ENCODE measurements around the gene AP1M2.

Gene AP1M2

DNA sequence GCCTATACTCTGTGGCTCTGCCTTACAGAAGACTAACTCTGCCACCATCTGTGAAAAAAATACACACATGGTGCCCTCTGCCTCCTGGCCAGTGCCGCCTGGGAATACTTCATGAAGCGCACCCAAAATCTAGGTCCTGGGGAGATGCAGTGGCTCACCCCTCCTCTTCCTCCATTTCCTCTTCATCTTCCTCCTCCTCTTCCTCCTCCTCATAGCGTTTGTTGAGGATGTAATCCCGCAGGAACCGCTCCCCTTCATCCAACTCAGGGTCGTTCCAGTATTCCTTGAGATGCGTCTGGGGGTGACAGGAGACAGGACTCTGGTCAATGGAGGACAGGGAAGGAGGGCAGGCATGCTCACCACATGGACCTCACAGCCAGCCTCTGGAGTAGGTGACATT, 27.0 kb downstream of the AP1M2 start:
- TF ChIP-seq, protein P1, sequence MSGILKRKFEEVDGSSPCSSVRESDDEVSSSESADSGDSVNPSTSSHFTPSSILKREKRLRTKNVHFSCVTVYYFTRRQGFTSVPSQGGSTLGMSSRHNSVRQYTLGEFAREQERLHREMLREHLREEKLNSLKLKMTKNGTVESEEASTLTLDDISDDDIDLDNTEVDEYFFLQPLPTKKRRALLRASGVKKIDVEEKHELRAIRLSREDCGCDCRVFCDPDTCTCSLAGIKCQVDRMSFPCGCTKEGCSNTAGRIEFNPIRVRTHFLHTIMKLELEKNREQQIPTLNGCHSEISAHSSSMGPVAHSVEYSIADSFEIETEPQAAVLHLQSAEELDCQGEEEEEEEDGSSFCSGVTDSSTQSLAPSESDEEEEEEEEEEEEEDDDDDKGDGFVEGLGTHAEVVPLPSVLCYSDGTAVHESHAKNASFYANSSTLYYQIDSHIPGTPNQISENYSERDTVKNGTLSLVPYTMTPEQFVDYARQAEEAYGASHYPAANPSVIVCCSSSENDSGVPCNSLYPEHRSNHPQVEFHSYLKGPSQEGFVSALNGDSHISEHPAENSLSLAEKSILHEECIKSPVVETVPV (CRISPR knock-in tag; IDR thresholded peaks at IDR 0.05) = no peak
- TF ChIP-seq, protein P2, sequence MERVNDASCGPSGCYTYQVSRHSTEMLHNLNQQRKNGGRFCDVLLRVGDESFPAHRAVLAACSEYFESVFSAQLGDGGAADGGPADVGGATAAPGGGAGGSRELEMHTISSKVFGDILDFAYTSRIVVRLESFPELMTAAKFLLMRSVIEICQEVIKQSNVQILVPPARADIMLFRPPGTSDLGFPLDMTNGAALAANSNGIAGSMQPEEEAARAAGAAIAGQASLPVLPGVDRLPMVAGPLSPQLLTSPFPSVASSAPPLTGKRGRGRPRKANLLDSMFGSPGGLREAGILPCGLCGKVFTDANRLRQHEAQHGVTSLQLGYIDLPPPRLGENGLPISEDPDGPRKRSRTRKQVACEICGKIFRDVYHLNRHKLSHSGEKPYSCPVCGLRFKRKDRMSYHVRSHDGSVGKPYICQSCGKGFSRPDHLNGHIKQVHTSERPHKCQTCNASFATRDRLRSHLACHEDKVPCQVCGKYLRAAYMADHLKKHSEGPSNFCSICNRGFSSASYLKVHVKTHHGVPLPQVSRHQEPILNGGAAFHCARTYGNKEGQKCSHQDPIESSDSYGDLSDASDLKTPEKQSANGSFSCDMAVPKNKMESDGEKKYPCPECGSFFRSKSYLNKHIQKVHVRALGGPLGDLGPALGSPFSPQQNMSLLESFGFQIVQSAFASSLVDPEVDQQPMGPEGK (CRISPR knock-in tag; IDR thresholded peaks at IDR 0.05; ENCODE audit: borderline replicate concordance) = no peak
- no peak for ATAC-seq

DNA sequence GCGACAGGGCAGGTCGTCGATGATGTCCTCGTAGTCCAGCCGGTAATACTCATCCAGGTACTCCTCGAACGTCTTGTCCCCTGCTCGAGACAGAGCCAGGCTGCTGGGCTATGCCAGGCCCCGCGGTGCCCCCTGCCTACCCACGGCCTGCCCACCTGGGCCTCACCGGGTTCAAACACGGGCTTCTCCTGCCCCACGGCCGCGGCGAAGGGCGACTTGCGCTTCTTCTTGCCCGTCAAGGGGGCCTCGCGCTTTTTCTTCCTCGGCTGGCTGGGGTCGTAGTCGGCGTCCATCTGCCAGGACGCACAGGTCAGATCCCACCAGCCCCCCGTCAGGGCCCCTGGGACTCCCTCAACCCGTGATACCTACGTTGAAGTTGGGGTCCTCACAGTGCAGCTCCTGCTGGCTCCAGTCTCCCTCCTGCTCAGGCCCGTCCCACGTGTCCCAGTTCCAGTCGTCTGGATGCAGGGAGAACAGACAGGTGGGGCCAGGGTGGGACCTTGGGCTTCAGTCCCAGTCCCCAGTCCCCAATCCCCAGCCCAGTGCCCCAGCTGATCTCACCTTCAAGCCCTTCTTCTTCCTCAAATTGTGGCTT, 29.4 kb downstream of the AP1M2 start:
- ATAC-seq = no peak
- TF ChIP-seq ZFP30 (CRISPR knock-in tag; IDR thresholded peaks at IDR 0.05) = no peak

DNA sequence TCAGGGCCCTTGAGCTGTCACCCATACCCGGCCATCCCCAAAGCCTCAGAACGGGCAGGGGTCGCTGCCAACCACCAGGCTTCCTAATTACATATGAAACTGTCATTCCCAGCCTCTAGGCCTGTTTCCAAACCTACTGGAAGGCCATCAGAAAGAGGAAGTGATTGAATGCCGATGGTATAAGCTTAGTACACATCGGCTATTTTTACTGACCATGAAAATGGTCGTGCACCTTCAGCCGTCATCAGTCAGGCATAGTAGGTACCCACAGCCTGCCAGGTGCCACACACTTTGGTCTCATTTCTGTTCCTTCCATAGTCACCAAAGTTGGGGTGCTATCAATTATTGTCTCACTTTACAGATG, 31.5 kb downstream of the AP1M2 start:
- no peak for ATAC-seq
- TF ChIP-seq ARNTL (CRISPR knock-in tag; IDR thresholded peaks at IDR 0.05; ENCODE audit: borderline replicate concordance, low read depth) = no peak
- no peak for TF ChIP-seq TOX (CRISPR knock-in tag; IDR thresholded peaks at IDR 0.05; ENCODE audit: borderline replicate concordance)
- TF ChIP-seq OSR1 (CRISPR knock-in tag; IDR thresholded peaks at IDR 0.05) = no peak
- no peak for TF ChIP-seq ZNF565 (CRISPR knock-in tag; conservative IDR thresholded peaks at IDR 0.05; ENCODE audit: low read depth)
- TF ChIP-seq ESRRG (CRISPR knock-in tag; IDR thresholded peaks at IDR 0.05) = no peak
- TF ChIP-seq ZC3H10 (CRISPR knock-in tag; IDR thresholded peaks at IDR 0.05) = no peak
- TF ChIP-seq ZNF70 (CRISPR knock-in tag; IDR thresholded peaks at IDR 0.05) = no peak
- TF ChIP-seq, protein P3, sequence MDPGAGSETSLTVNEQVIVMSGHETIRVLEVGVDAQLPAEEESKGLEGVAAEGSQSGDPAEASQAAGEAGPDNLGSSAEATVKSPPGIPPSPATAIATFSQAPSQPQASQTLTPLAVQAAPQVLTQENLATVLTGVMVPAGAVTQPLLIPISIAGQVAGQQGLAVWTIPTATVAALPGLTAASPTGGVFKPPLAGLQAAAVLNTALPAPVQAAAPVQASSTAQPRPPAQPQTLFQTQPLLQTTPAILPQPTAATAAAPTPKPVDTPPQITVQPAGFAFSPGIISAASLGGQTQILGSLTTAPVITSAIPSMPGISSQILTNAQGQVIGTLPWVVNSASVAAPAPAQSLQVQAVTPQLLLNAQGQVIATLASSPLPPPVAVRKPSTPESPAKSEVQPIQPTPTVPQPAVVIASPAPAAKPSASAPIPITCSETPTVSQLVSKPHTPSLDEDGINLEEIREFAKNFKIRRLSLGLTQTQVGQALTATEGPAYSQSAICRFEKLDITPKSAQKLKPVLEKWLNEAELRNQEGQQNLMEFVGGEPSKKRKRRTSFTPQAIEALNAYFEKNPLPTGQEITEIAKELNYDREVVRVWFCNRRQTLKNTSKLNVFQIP (CRISPR knock-in tag; IDR thresholded peaks at IDR 0.05; ENCODE audit: borderline replicate concordance, low read depth) = no peak
- no peak for TF ChIP-seq ISL1 (CRISPR knock-in tag; IDR thresholded peaks at IDR 0.05)
- TF ChIP-seq ZNF8 (CRISPR knock-in tag; IDR thresholded peaks at IDR 0.05) = no peak
- TF ChIP-seq GLIS3 (CRISPR knock-in tag; IDR thresholded peaks at IDR 0.05) = no peak
- TF ChIP-seq, protein P4, sequence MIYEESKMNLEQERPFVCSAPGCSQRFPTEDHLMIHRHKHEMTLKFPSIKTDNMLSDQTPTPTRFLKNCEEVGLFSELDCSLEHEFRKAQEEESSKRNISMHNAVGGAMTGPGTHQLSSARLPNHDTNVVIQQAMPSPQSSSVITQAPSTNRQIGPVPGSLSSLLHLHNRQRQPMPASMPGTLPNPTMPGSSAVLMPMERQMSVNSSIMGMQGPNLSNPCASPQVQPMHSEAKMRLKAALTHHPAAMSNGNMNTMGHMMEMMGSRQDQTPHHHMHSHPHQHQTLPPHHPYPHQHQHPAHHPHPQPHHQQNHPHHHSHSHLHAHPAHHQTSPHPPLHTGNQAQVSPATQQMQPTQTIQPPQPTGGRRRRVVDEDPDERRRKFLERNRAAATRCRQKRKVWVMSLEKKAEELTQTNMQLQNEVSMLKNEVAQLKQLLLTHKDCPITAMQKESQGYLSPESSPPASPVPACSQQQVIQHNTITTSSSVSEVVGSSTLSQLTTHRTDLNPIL (CRISPR knock-in tag; IDR thresholded peaks at IDR 0.05; ENCODE audit: low read depth) = no peak
- TF ChIP-seq ZFP30 (CRISPR knock-in tag; IDR thresholded peaks at IDR 0.05) = no peak
- TF ChIP-seq, protein P2 (CRISPR knock-in tag; IDR thresholded peaks at IDR 0.05; ENCODE audit: borderline replicate concordance) = no peak
- TF ChIP-seq, protein P1 (CRISPR knock-in tag; IDR thresholded peaks at IDR 0.05) = no peak
- no peak for TF ChIP-seq ZFP3 (CRISPR knock-in tag; IDR thresholded peaks at IDR 0.05)
- no peak for TF ChIP-seq BACH2 (CRISPR knock-in tag; IDR thresholded peaks at IDR 0.05; ENCODE audit: borderline replicate concordance)
- TF ChIP-seq, protein P5, sequence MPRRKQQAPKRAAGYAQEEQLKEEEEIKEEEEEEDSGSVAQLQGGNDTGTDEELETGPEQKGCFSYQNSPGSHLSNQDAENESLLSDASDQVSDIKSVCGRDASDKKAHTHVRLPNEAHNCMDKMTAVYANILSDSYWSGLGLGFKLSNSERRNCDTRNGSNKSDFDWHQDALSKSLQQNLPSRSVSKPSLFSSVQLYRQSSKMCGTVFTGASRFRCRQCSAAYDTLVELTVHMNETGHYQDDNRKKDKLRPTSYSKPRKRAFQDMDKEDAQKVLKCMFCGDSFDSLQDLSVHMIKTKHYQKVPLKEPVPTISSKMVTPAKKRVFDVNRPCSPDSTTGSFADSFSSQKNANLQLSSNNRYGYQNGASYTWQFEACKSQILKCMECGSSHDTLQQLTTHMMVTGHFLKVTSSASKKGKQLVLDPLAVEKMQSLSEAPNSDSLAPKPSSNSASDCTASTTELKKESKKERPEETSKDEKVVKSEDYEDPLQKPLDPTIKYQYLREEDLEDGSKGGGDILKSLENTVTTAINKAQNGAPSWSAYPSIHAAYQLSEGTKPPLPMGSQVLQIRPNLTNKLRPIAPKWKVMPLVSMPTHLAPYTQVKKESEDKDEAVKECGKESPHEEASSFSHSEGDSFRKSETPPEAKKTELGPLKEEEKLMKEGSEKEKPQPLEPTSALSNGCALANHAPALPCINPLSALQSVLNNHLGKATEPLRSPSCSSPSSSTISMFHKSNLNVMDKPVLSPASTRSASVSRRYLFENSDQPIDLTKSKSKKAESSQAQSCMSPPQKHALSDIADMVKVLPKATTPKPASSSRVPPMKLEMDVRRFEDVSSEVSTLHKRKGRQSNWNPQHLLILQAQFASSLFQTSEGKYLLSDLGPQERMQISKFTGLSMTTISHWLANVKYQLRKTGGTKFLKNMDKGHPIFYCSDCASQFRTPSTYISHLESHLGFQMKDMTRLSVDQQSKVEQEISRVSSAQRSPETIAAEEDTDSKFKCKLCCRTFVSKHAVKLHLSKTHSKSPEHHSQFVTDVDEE (CRISPR knock-in tag; IDR thresholded peaks at IDR 0.05) = no peak
- no peak for TF ChIP-seq RARB (CRISPR knock-in tag; IDR thresholded peaks at IDR 0.05)
- no peak for TF ChIP-seq CSDC2 (CRISPR knock-in tag; IDR thresholded peaks at IDR 0.05)

Data from SK-N-SH treated with all-trans-retinoic acid at 6 μM for 48 hours (cell line).